Smooth muscle cell (in vitro differentiated cells): ENCODE results near the gene PCBD2. TPM values are rescaled to one million over a fixed set of nuclear protein-coding genes. Genes with fewer than 3 reads are reported as not detected.
A peak's percentile ranks its signal among the peaks of the same experiment; 100 is the strongest.
"Not testable (repeated sequence)": the region's sequence is repeated elsewhere in the genome, so short reads cannot be mapped to it uniquely, and the experiment has no call there.

Experiments
- DNase-seq: peaks from one replicate; lab custom pipeline; 2025; ENCODE audit not compliant: unreplicated experiment; lab: John Stamatoyannopoulos, UW
- H2AFZ ChIP-seq: fragments of 200-600 bp; sonication (generic); 2 replicates; pipeline ENCODE4 v1.6.0; 2016; ENCODE audit warnings: antibody characterized with exemption, low read depth, mild to moderate bottlenecking
- H3F3A ChIP-seq: fragments of 200-600 bp; sonication (generic); 2 replicates; pipeline ENCODE4 v1.6.0; 2017; ENCODE audit warnings: antibody characterized with exemption, low read depth
- H3K27ac ChIP-seq: fragments of 200-600 bp; sonication (generic); 2 replicates; pipeline ENCODE4 v1.5.1; 2016; ENCODE audit warnings: low read depth, mild to moderate bottlenecking
- H3K27me3 ChIP-seq: fragments of 200-600 bp; sonication (generic); 2 replicates; pipeline ENCODE4 v1.6.1; 2016; ENCODE audit warnings: low read depth, mild to moderate bottlenecking
- H3K36me3 ChIP-seq: fragments of 200-600 bp; sonication (generic); 2 replicates; pipeline ENCODE4 v1.5.1; 2016; ENCODE audit warnings: low read depth
- H3K4me1 ChIP-seq: fragments of 200-600 bp; sonication (generic); 2 replicates; pipeline ENCODE4 v1.5.1; 2016; ENCODE audit warnings: low read depth
- H3K4me2 ChIP-seq: fragments of 200-600 bp; sonication (generic); 2 replicates; pipeline ENCODE4 v1.6.0; 2016; ENCODE audit warnings: mild to moderate bottlenecking
- H3K4me3 ChIP-seq: fragments of 200-600 bp; sonication (generic); 2 replicates; pipeline ENCODE4 v1.5.1; 2016; ENCODE audit warnings: mild to moderate bottlenecking
- H3K79me2 ChIP-seq: fragments of 200-600 bp; sonication (generic); 2 replicates; pipeline ENCODE4 v1.6.0; 2016; ENCODE audit warnings: low read depth, mild to moderate bottlenecking
- H3K9ac ChIP-seq: fragments of 200-600 bp; sonication (generic); 2 replicates; pipeline ENCODE4 v1.6.0; 2016; ENCODE audit warnings: low read depth
- H3K9me3 ChIP-seq: fragments of 200-600 bp; sonication (generic); replicated peaks from 2 replicates; pipeline ENCODE4 v1.5.1; 2016; ENCODE audit warnings: low read depth
- H4K20me1 ChIP-seq: fragments of 200-600 bp; sonication (generic); 2 replicates; pipeline ENCODE4 v1.6.0; 2016; ENCODE audit warnings: low read depth
- WGBS: methylation state at CpG from one replicate; pipeline ENCODE4 v1.1.7; 2016; ENCODE audit warnings: low lambda C conversion rate; 5-methylcytosine and 5-hydroxymethylcytosine counted together
- polyA plus RNA-seq: library from polyadenylated mRNA; unstranded; fragments of >200 nt; fragmentation: Nextera tagmentation; extraction: Ambion mirVana; gene quantifications from 2 replicates; pipeline ENCODE4 v1.2.1, GENCODE V29; 2016
- total RNA-seq: library from RNA; depleted of rRNA; stranded (reverse); fragments of >200 nt; gene quantifications from 2 replicates; pipeline ENCODE4 v1.2.3, GENCODE V29; 2014
- TF ChIP-seq, protein P1 (sequence below): fragments of 200-600 bp; sonication (generic); IDR thresholded peaks from 2 replicates; pipeline ENCODE4 v1.5.1; 2017; ENCODE audit warnings: borderline replicate concordance, mild to moderate bottlenecking, antibody characterized with exemption; ENCODE audit not compliant: insufficient read depth, poor library complexity, severe bottlenecking

The PCBD2 gene
- total RNA-seq = 2.4 and 2.5 TPM in 2 replicates
- polyA plus RNA-seq = 3.3 and 4.2 TPM in 2 replicates

DNA sequence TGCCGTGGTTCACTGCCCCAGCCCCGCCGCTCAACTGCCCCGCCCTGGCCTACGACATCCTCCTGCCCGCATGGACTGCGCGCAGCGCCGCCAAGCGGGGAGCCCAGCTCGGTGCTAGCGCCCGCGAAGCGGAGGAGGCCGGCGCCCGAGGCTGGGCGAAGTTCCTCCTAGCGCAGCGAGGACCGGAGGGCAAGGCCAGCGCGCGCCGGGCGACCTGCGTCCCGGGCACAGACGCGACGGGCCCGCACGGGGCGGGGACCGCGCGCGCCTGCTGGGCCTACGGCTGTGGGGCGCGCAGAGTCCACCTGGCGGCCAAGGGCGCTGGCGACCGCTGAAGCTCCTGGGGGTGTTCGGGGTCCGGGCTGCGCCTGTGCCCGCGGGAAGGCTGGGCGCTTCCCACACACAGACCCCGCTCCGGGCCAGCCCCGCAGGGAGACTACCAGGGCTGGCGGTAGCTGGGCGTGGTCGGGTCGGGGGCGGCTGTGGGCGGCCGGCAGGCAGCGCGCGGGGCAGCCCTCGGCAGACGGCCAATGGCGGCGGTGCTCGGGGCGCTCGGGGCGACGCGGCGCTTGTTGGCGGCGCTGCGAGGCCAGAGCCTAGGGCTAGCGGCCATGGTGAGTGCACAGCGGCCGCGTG, at the start of gene PCBD2:
Gene PCBD2 (plus strand): TSS at position 522 of the 636 bp plus-strand sequence. CDS start 9 bp downstream, at position 531.
- peak; percentile 83 for DNase-seq
- TF ChIP-seq, protein P1, sequence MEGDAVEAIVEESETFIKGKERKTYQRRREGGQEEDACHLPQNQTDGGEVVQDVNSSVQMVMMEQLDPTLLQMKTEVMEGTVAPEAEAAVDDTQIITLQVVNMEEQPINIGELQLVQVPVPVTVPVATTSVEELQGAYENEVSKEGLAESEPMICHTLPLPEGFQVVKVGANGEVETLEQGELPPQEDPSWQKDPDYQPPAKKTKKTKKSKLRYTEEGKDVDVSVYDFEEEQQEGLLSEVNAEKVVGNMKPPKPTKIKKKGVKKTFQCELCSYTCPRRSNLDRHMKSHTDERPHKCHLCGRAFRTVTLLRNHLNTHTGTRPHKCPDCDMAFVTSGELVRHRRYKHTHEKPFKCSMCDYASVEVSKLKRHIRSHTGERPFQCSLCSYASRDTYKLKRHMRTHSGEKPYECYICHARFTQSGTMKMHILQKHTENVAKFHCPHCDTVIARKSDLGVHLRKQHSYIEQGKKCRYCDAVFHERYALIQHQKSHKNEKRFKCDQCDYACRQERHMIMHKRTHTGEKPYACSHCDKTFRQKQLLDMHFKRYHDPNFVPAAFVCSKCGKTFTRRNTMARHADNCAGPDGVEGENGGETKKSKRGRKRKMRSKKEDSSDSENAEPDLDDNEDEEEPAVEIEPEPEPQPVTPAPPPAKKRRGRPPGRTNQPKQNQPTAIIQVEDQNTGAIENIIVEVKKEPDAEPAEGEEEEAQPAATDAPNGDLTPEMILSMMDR = peak; percentile 80
- Histone ChIP-seq H2AFZ (peak within 1 kb of the TSS; percentile 82), H3K79me2 (peaks cover 13% of the 10 kb centered on the region), H3K4me2 (peak within 1 kb of the TSS; percentile 90), H3K36me3 (no peaks in the 10 kb centered on the region), H3F3A (peaks cover 5% of the 10 kb centered on the region), H3K4me3 (peak within 1 kb of the TSS; percentile 79), H3K27ac (peak within 1 kb of the TSS; percentile 80), H3K9me3 (no peaks in the 10 kb centered on the region), H4K20me1 (no peaks in the 10 kb centered on the region), H3K27me3 (no peaks in the 10 kb centered on the region), H3K9ac (peak within 1 kb of the TSS; percentile 85), H3K4me1 (no peaks in the 10 kb centered on the region)
- WGBS = under 1% methylated on average over 51 of the region's 84 CpGs

- Histone ChIP-seq H3K79me2 (peaks cover 57% of the 10 kb centered on the region), H3K36me3 (peaks cover 36% of the 10 kb centered on the region), H4K20me1 (peaks cover 73% of the 10 kb centered on the region)
- not testable (repeated sequence) for H3K4me2 ChIP-seq, DNase-seq, H2AFZ ChIP-seq, H3K27ac ChIP-seq, H3K9me3 ChIP-seq, H3K4me3 ChIP-seq, H3K9ac ChIP-seq, H3F3A ChIP-seq, H3K27me3 ChIP-seq, H3K4me1 ChIP-seq
- WGBS = 96% methylated on average over 7 of the region's 7 CpGs
These were observed 48.5 kb upstream of the PCBD2 start for GRCh38 chr5:134856465-134856864.

GRCh38 chr5:134857401-134857800, 47.5 kb upstream of the PCBD2 start:
- peaks cover 4% of the 10 kb centered on the region for H3F3A ChIP-seq
- H4K20me1 ChIP-seq = peaks cover 64% of the 10 kb centered on the region
- H3K27me3 ChIP-seq = no peaks in the 10 kb centered on the region
- H3K27ac ChIP-seq = no peak overlapping the region
- H3K4me3 ChIP-seq = no peak overlapping the region
- no peak for DNase-seq
- H2AFZ ChIP-seq = no peak overlapping the region
- no peak overlapping the region for H3K4me2 ChIP-seq
- no peaks in the 10 kb centered on the region for H3K9me3 ChIP-seq
- H3K9ac ChIP-seq = no peak overlapping the region
- no peaks in the 10 kb centered on the region for H3K4me1 ChIP-seq
- H3K79me2 ChIP-seq = peaks cover 48% of the 10 kb centered on the region
- peaks cover 36% of the 10 kb centered on the region for H3K36me3 ChIP-seq
- WGBS = 94% methylated on average over 3 of the region's 3 CpGs
- TF ChIP-seq, protein P1 = no peak

- Histone ChIP-seq H3K9ac (no peak overlapping the region), H3K4me2 (no peak overlapping the region), H3K27me3 (no peaks in the 10 kb centered on the region), H3K9me3 (no peaks in the 10 kb centered on the region), H3K27ac (no peak overlapping the region), H2AFZ (no peak overlapping the region), H3K4me3 (no peak overlapping the region), H3K36me3 (peaks cover 6% of the 10 kb centered on the region), H3F3A (no peaks in the 10 kb centered on the region), H3K79me2 (no peaks in the 10 kb centered on the region), H3K4me1 (no peaks in the 10 kb centered on the region), H4K20me1 (peaks cover 7% of the 10 kb centered on the region)
- TF ChIP-seq, protein P1 = no peak
- 93% methylated on average over 2 of the region's 2 CpGs for WGBS
- DNase-seq = no peak
These were observed 40.2 kb upstream of the PCBD2 start for GRCh38 chr5:134864707-134865106.
